Thymus (tissue), 14 donors: ENCODE measurements around the gene PXDN. TPM values are rescaled to one million over a fixed set of nuclear protein-coding genes. Genes with fewer than 3 reads are reported as not detected.

Source experiments
- DNase-seq, 9 donors: peaks; one replicate each; pipeline ENCODE4 v3.0.0-alpha.2; 2013; ENCODE audit warnings: low spot score in 9 of 9, low read depth in 6 of 9, missing footprints in 1 of 9
- H3K27ac ChIP-seq, 2 donors: one replicate each; pipeline ENCODE4 v1.5.1; 2013; ENCODE audit warnings: control low read depth in 1 of 2, low read depth in 1 of 2, low read length in 1 of 2, mild to moderate bottlenecking in 1 of 2, moderate library complexity in 1 of 2
- H3K27me3 ChIP-seq, 2 donors: one replicate each; pipeline ENCODE4 v1.5.1; 2013; ENCODE audit warnings: low read length in 1 of 2; ENCODE audit not compliant: control insufficient read depth in 2 of 2, insufficient read depth in 1 of 2
- H3K36me3 ChIP-seq, 2 donors: one replicate each; pipeline ENCODE4 v1.5.1; 2013; ENCODE audit warnings: low read length in 1 of 2, mild to moderate bottlenecking in 1 of 2, moderate library complexity in 1 of 2; ENCODE audit not compliant: control insufficient read depth in 2 of 2, insufficient read depth in 2 of 2
- H3K4me1 ChIP-seq, 2 donors: one replicate each; pipeline ENCODE4 v1.5.1; 2013; ENCODE audit warnings: low read length in 2 of 2; ENCODE audit not compliant: control insufficient read depth in 2 of 2, insufficient read depth in 2 of 2
- H3K4me3 ChIP-seq, 2 donors: one replicate each; pipeline ENCODE4 v1.5.1; 2013; ENCODE audit warnings: low read length in 2 of 2, control low read depth in 1 of 2, mild to moderate bottlenecking in 1 of 2
- H3K9me3 ChIP-seq, 2 donors: one replicate each; pipeline ENCODE4 v1.5.1; 2013; ENCODE audit warnings: low read length in 1 of 2, mild to moderate bottlenecking in 1 of 2; ENCODE audit not compliant: control insufficient read depth in 2 of 2, insufficient read depth in 1 of 2
- WGBS: extraction: QIAGEN DNeasy Blood & Tissue Kit; methylation state at CpG from one replicate; pipeline ENCODE4 v1.1.7; 2013; 5-methylcytosine and 5-hydroxymethylcytosine counted together
- long read RNA-seq, 10 donors: transcript quantifications; one replicate each; lab custom pipeline, GENCODE V29; 2026
- polyA plus RNA-seq: library from polyadenylated mRNA; stranded (reverse); fragments of 200-250 nt; gene quantifications from one replicate; pipeline ENCODE4 v1.2.3, GENCODE V29; 2013
- total RNA-seq: library from RNA; stranded (reverse); fragments of 120-200 nt; gene quantifications from one replicate; pipeline ENCODE4 v1.2.4, GENCODE V29; 2013
- donor health status: healthy.

Gene PXDN, protein sequence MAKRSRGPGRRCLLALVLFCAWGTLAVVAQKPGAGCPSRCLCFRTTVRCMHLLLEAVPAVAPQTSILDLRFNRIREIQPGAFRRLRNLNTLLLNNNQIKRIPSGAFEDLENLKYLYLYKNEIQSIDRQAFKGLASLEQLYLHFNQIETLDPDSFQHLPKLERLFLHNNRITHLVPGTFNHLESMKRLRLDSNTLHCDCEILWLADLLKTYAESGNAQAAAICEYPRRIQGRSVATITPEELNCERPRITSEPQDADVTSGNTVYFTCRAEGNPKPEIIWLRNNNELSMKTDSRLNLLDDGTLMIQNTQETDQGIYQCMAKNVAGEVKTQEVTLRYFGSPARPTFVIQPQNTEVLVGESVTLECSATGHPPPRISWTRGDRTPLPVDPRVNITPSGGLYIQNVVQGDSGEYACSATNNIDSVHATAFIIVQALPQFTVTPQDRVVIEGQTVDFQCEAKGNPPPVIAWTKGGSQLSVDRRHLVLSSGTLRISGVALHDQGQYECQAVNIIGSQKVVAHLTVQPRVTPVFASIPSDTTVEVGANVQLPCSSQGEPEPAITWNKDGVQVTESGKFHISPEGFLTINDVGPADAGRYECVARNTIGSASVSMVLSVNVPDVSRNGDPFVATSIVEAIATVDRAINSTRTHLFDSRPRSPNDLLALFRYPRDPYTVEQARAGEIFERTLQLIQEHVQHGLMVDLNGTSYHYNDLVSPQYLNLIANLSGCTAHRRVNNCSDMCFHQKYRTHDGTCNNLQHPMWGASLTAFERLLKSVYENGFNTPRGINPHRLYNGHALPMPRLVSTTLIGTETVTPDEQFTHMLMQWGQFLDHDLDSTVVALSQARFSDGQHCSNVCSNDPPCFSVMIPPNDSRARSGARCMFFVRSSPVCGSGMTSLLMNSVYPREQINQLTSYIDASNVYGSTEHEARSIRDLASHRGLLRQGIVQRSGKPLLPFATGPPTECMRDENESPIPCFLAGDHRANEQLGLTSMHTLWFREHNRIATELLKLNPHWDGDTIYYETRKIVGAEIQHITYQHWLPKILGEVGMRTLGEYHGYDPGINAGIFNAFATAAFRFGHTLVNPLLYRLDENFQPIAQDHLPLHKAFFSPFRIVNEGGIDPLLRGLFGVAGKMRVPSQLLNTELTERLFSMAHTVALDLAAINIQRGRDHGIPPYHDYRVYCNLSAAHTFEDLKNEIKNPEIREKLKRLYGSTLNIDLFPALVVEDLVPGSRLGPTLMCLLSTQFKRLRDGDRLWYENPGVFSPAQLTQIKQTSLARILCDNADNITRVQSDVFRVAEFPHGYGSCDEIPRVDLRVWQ (N-terminal part only)
- total RNA-seq (6.4 TPM), polyA plus RNA-seq (3.1 TPM)
- long read RNA-seq, donor 1, result 0 reads
- long read RNA-seq, donor 2, full-length matches to known transcripts, result 2 of 2 reads
- long read RNA-seq, donor 2, partial matches to known transcripts, result 0 of 2 reads
- long read RNA-seq, donor 2, other reads (novel, unspliced or antisense), result 0 of 2 reads
- long read RNA-seq, donor 3, result 0 reads
- long read RNA-seq, donor 4, full-length matches to known transcripts, result 1 of 1 reads
- long read RNA-seq, donor 4, partial matches to known transcripts, result 0 of 1 reads
- long read RNA-seq, donor 4, other reads (novel, unspliced or antisense), result 0 of 1 reads
- long read RNA-seq, donor 5, full-length matches to known transcripts, result 1 of 1 reads
- long read RNA-seq, donor 5, partial matches to known transcripts, result 0 of 1 reads
- long read RNA-seq, donor 5, other reads (novel, unspliced or antisense), result 0 of 1 reads
- long read RNA-seq, donor 6, partial matches to known transcripts, result 8 of 8 reads
- long read RNA-seq, donor 6, other reads (novel, unspliced or antisense), result 0 of 8 reads
- long read RNA-seq, donor 7, result 0 reads
- long read RNA-seq, donor 8, partial matches to known transcripts, result 0 of 1 reads
- long read RNA-seq, donor 8, other reads (novel, unspliced or antisense), result 0 of 1 reads
- long read RNA-seq, donor 9, result 0 reads
- long read RNA-seq, donor 10, partial matches to known transcripts, result 0 of 2 reads
- long read RNA-seq, donor 10, other reads (novel, unspliced or antisense), result 0 of 2 reads

DNA sequence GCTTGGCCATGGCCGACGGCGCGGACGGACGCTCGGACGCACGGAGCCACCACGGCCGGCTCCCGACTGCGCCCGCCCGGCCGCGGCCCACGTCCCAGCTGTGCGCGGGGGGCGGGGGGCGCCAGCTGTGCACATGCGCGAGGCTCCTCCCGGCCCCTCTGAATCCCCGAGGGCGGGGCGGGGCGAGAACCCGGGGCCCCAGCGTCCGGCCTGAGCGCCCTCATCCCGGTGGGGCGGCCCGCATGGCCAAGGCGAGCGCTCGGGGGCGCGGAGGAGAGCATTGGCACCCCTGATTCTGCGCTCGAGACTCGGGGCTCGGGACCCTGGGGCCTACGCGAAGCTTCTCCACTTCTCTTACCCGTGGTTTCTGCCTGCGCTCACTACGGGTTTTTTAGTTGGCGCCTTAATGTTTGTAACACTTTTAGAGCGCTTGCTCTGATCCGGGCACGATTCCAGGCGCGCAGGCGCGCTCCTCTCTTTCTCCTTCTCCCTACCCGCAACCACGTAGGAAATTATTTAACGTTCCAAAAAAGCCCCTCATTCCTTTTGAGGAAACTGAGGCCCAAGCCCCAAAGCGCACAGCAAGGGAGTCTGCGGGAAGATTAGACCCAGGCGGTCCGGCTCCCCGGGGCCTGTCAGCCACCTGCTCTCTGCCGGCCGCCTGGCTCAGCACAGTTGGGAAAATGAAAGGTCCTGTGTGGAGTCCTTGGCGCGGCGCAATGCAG, at the start of gene PXDN:
TSS of gene PXDN (minus strand) at position 70 of the 725 bp plus-strand sequence. CDS start at position 10, 60 bp downstream.
- DNase-seq, result peak in 1 of 9 donors; percentile 38

DNA sequence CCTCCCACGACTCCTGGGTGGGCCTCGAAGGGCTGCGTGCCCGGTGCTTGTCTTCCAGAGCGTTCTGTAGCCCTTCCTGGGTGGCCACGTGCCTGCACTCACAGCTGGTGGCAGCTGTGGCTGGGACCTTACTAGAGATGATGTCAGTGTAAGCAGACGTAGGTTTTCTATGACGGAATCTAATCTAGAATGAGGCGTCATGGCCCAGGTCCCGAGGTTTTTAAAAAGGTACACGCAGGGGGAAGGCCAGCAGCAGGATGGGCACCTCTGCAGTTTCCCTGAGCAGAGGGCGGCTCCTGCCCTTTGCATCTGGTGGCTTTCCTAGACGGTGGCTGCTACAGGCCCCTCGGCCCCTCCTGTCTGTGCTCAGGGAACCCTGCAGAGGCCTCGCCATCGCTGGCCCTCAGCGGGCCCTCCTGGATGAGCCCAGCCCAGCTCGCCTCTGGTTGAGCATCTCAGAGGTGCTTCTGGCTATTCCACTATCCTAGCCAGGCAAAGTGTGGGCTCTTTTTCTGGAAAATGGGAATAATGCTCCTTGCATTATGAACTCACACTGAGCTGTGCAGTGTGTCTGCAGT, 49.6 kb upstream of the PXDN start:
- H3K4me1 ChIP-seq, result no peaks in the 10 kb centered on the region
- no peak overlapping the region for H3K4me3 ChIP-seq
- H3K27ac ChIP-seq, result no peak overlapping the region
- H3K27me3 ChIP-seq, result no peaks in the 10 kb centered on the region
- DNase-seq, result no peak
- H3K36me3 ChIP-seq, result no peaks in the 10 kb centered on the region
- no peaks in the 10 kb centered on the region for H3K9me3 ChIP-seq
- 93% methylated on average over 18 of the region's 18 CpGs for WGBS

More for the DNA sequence above, at the start of gene PXDN:
- H3K27ac ChIP-seq, result peak within 1 kb of the TSS in 1 of 2 donors; percentile 66
- WGBS, result 3% methylated on average over 71 of the region's 71 CpGs
- H3K36me3 ChIP-seq, result no peaks in the 10 kb centered on the region
- H3K4me3 ChIP-seq, result peak within 1 kb of the TSS; percentile 23 to 27
- H3K27me3 ChIP-seq, result peaks cover 36 to 48% of the 10 kb centered on the region in 2 donors
- H3K9me3 ChIP-seq, result no peaks in the 10 kb centered on the region
- no peaks in the 10 kb centered on the region for H3K4me1 ChIP-seq

DNA sequence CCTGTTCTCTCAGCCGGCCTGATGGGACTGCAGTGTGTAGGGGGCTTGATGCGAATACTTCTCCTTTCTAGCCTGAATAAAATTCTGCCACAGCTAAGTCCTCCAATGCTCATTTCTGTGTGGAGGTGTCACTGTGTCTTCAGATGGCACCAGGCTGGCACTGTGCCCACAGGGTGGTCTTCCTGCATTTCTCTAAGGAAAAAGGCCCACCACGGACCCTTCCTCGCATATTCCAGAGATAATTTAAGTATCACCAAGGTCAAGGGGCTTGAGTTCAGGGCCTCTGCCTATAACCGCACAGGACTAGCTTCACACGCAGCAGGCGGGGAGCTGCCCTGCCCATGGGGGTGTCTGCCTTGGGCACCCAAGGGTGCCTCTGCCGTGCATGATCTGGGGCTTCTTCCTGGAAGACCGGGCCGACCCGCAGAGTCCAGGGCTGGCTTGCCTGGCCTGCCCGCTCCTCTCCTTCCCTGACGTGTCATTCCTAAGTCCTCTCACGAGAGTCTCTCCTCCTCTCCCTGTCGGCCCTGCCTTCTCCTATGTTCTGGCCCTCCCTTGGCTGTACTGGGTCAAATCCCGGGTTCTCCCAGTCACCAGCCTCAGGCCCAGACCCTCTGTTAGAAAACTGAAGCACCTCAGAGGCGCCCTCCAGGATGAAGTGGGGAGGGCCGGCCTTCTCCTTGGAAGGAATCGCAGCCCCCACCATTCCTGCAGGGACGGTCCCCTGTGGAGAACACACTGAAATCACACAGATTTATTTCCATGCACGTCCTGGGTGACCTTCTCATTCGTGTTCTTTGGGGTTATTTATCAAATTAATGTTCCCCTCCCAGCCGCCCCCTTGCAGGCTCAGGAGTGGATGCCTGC, 48.9 kb upstream of the PXDN start:
- 95% methylated on average over 23 of the region's 23 CpGs for WGBS
- no peak overlapping the region for H3K27ac ChIP-seq
- H3K4me1 ChIP-seq, result no peaks in the 10 kb centered on the region
- H3K4me3 ChIP-seq, result no peak overlapping the region
- H3K27me3 ChIP-seq, result no peaks in the 10 kb centered on the region
- no peaks in the 10 kb centered on the region for H3K36me3 ChIP-seq
- no peaks in the 10 kb centered on the region for H3K9me3 ChIP-seq
- DNase-seq, result no peak

DNA sequence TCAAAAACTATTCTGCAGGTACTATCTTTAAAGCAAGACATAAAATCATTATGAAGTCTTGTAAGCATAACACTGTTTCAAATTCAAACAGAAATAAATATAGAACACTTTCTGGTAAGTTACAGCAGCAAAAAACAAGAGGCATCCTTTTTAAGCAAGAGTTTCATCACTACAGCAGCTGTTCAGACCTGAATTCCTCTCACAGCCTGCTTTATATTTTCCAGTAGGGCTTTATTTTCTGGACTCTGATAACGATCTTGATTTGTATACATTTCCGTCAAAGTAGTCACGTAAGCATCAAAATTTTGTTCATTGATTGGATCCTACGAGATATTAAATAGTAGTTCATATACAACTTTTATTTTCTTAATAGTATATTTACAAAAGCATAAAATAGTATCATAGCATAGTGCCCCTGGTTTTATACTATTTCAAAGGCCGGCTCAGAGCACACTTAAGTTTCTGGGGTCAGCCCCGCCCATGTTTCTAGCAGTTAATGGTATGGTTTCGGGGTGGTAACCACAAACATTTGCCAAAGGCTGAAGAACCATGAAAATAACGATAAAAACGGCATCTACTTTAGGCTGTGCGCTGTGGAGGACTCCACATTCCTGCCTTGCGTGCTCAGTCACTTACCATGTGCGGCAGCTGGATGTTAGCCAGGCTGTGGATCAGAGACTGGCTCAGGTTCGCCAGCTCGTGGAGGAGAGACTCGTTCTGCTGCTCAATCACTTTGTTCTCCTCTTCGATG, 47.5 kb upstream of the PXDN start:
- H3K4me1 ChIP-seq, result no peaks in the 10 kb centered on the region
- H3K27ac ChIP-seq, result no peak overlapping the region
- DNase-seq, result no peak
- H3K9me3 ChIP-seq, result no peaks in the 10 kb centered on the region
- 92% methylated on average over 16 of the region's 16 CpGs for WGBS
- no peaks in the 10 kb centered on the region for H3K27me3 ChIP-seq
- H3K36me3 ChIP-seq, result no peaks in the 10 kb centered on the region
- H3K4me3 ChIP-seq, result no peak overlapping the region

DNA sequence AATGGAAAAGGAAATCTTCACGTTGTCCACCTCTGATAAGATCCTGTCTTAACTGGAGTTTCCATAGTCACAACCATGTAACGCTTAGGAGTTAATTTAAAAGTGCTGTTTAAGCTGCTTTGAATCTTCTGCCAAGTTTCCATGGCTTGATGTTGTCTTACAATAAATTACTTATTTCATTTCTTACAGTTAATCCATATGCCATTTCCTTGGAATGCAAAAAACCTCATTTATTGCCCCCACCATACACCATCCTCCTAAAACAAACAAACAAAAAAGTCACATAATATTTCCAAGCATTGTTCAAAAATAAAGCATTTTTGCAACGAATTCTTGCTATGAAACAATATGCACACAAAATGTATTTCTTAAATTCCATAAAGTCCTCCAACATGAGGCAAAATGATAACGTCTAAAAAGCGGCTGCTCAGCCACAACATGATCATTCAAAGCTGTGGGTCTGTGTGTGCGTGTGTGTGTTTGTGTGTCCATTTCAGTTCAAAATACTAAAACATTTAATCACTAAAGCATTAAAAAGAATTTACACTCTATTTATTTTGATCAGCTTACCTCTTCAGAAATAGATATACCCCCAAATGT, 46.8 kb upstream of the PXDN start:
- Histone ChIP-seq H3K27me3 (no peaks in the 10 kb centered on the region), H3K36me3 (no peaks in the 10 kb centered on the region), H3K4me1 (no peaks in the 10 kb centered on the region), H3K4me3 (no peak overlapping the region), H3K9me3 (no peaks in the 10 kb centered on the region), H3K27ac (no peak overlapping the region)
- DNase-seq, result no peak
- WGBS, result 88% methylated on average over 6 of the region's 6 CpGs

DNA sequence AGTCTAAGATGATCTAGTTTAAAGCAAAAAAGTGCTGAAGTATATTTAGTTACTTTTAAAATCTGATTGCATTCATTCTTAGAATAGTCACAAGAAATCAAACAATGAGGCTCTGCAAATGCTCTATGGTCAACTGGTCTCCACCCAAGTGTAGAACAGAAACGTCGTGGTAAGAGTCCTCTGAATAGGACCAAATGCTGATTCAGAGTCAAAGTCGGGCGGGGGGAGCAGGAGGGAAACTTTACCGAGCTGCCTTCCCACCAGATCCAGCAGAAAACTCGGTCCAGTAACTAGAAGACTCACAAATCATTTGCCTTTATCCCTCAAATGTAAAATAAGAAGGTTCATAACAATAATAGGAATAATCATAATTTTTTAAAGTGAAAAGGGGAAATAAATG, 46.2 kb upstream of the PXDN start:
- Histone ChIP-seq H3K4me3 (no peak overlapping the region), H3K27ac (no peak overlapping the region), H3K27me3 (no peaks in the 10 kb centered on the region), H3K9me3 (no peaks in the 10 kb centered on the region), H3K4me1 (no peaks in the 10 kb centered on the region), H3K36me3 (no peaks in the 10 kb centered on the region)
- WGBS, result 75% methylated on average over 6 of the region's 6 CpGs
- DNase-seq, result no peak
